Kidney (tissue), 14 donors: ENCODE data around the gene ZSWIM8. TPM values are rescaled to one million over a fixed set of nuclear protein-coding genes. Genes with fewer than 3 reads are reported as not detected.

ENCODE experiments used
- DNase-seq, 5 donors: peaks; one replicate each; pipeline ENCODE4 v3.0.0-alpha.2; 2013 to 2020
- FAIRE-seq: peaks from 2 replicates; lab custom pipeline; 2012; peaks lifted over from hg19 to GRCh38; lab: Jason Lieb, UNC
- H3K27ac ChIP-seq, 2 donors: one replicate each; pipeline ENCODE4 v1.7.0; 2013; ENCODE audit warnings: low read depth in 2 of 2, low read length in 2 of 2, inconsistent platforms in 1 of 2
- H3K27me3 ChIP-seq: one replicate; pipeline ENCODE4 v1.7.1; 2013; ENCODE audit warnings: low read length, inconsistent platforms; ENCODE audit not compliant: control insufficient read depth, insufficient read depth
- H3K36me3 ChIP-seq, 3 donors: one replicate each; pipeline versions ENCODE4 v1.7.0 to v1.7.1; 2013; ENCODE audit warnings: low read length in 3 of 3, control low read depth in 1 of 3, inconsistent platforms in 1 of 3; ENCODE audit not compliant: insufficient read depth in 3 of 3, control insufficient read depth in 2 of 3
- H3K4me1 ChIP-seq, 3 donors: one replicate each; pipeline versions ENCODE4 v1.7.0 to v1.7.1; 2013; ENCODE audit warnings: low read length in 3 of 3, inconsistent platforms in 1 of 3, low read depth in 1 of 3; ENCODE audit not compliant: control insufficient read depth in 2 of 3, insufficient read depth in 2 of 3
- H3K4me3 ChIP-seq, 3 donors: one replicate each; pipeline versions ENCODE4 v1.7.0 to v1.8.1; 2013; ENCODE audit warnings: low read length in 3 of 3, control low read depth in 1 of 3, inconsistent platforms in 1 of 3
- H3K9ac ChIP-seq, 3 donors: one replicate each; pipeline versions ENCODE4 v1.7.0 to v1.7.1; 2013; ENCODE audit warnings: low read length in 3 of 3, control low read depth in 1 of 3, inconsistent platforms in 1 of 3
- H3K9me3 ChIP-seq, 3 donors: one replicate each; pipeline versions ENCODE4 v1.7.0 to v1.7.1; 2013; ENCODE audit warnings: low read length in 3 of 3, control low read depth in 1 of 3, inconsistent platforms in 1 of 3; ENCODE audit not compliant: control insufficient read depth in 2 of 3, insufficient read depth in 1 of 3
- intact Hi-C: fragments of 100-400 bp; cut with DNase I; formaldehyde crosslinking; loops from one replicate; pipeline ENCODE4 v1.11.1; 2022
- polyA plus RNA-seq: library from polyadenylated mRNA; stranded (reverse); fragments of 350-450 nt; fragmentation: Illumina TruSeq; extraction: RNeasy Lipid Tissue Mini Kit (QIAGEN cat#74804); gene quantifications from one replicate; pipeline ENCODE4 v1.2.3, GENCODE V29; 2014; ENCODE audit warnings: low read depth, low replicate concordance; ENCODE audit not compliant: insufficient read depth
- total RNA-seq: library from RNA; stranded (reverse); fragmentation: NEBNext Ultra II Directional; extraction: Animal tissue kit (Norgen Biotek cat#: 25700); gene quantifications from one replicate; pipeline ENCODE4 v1.2.1, GENCODE V29; 2021
- TF ChIP-seq, protein P1 (sequence below): IDR thresholded peaks from 3 replicates; pipeline ENCODE4 v1.5.1; 2012; ENCODE audit warnings: mild to moderate bottlenecking, moderate library complexity, borderline replicate concordance; ENCODE audit not compliant: insufficient read depth; ENCODE audit errors: extremely low read depth
- donor health status: control.
- donor health status: control.
- donor health status: control.
- donor health status: control.
- donor health status: control.
- donor health status: DM: yes; HTN: yes; CAD: no.
- donor health status: Normal renal cell carcinoma (clear cell type).

Gene ZSWIM8
- total and polyA plus RNA-seq, 2 donors from 2014 or later, result 91.8 to 96.7 TPM

DNA sequence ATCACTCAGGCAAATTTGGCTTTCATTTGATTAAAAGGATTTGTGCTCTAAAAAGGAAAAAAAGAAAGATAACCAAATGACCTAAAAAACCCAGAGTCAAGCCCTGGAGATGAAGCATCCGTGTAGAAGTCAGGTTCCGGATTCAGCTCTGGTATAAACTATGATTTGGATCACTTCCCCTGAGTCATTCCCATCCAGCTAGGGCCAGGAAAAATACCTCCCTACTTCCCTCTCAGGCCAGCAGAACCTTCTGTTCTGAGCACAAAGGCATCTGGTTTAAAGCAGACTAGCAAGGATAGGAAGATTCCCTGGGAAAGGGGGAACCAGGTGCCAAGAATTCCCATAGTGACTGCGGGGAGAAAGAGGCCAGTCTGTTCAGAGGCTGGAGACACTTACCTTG lies 51.7 kb downstream of the ZSWIM8 start:
- intact Hi-C loops, result no loop called here

DNA sequence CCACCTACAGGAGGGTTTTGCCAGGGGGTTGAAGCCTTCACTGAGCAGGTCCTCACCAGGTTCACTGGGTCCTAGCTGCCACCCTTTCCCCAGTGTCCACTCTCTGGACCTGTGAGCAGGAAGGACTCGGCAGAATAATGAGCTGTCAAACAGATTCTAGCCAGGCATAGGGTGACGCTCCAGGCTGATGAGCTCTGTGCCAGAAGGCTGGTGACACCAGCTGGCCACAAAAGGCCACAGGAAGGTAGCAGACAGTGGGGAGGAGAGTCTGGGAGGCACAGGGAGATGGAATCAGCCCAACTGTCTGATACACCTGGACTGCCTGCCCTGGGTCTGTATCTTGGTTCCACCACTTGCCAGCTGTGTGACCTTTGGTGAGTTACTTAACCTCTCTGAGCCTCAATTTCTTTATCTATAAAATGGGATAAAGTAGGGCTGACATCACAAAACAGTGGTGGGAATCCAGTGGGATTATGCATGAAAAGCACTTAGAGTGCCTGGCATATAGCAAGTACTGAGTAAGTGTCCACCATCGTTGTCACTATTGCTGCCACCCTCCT lies 52.7 kb downstream of the ZSWIM8 start:
- TF ChIP-seq, protein P1, sequence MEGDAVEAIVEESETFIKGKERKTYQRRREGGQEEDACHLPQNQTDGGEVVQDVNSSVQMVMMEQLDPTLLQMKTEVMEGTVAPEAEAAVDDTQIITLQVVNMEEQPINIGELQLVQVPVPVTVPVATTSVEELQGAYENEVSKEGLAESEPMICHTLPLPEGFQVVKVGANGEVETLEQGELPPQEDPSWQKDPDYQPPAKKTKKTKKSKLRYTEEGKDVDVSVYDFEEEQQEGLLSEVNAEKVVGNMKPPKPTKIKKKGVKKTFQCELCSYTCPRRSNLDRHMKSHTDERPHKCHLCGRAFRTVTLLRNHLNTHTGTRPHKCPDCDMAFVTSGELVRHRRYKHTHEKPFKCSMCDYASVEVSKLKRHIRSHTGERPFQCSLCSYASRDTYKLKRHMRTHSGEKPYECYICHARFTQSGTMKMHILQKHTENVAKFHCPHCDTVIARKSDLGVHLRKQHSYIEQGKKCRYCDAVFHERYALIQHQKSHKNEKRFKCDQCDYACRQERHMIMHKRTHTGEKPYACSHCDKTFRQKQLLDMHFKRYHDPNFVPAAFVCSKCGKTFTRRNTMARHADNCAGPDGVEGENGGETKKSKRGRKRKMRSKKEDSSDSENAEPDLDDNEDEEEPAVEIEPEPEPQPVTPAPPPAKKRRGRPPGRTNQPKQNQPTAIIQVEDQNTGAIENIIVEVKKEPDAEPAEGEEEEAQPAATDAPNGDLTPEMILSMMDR, result no peak
- no peaks in the 10 kb centered on the region for H3K4me1 ChIP-seq
- no peak overlapping the region for H3K27ac ChIP-seq
- no peak overlapping the region for H3K4me3 ChIP-seq
- H3K27me3 ChIP-seq, result no peaks in the 10 kb centered on the region
- H3K9ac ChIP-seq, result no peak overlapping the region
- no peaks in the 10 kb centered on the region for H3K9me3 ChIP-seq
- intact Hi-C loops, result no loop called here
- DNase-seq, result no peak
- FAIRE-seq, result no peak
- peaks cover 0 to 38% (median 17%) of the 10 kb centered on the region in 3 donors for H3K36me3 ChIP-seq

More for the DNA sequence above, 51.7 kb downstream of the ZSWIM8 start:
- TF ChIP-seq, protein P1, result no peak
- H3K4me1 ChIP-seq, result no peaks in the 10 kb centered on the region
- no peaks in the 10 kb centered on the region for H3K27me3 ChIP-seq
- peaks cover 0 to 33% (median 11%) of the 10 kb centered on the region in 3 donors for H3K36me3 ChIP-seq
- no peak overlapping the region for H3K4me3 ChIP-seq
- DNase-seq (no peak), FAIRE-seq (no peak)
- no peak overlapping the region for H3K27ac ChIP-seq
- H3K9me3 ChIP-seq, result no peaks in the 10 kb centered on the region
- no peak overlapping the region for H3K9ac ChIP-seq

DNA sequence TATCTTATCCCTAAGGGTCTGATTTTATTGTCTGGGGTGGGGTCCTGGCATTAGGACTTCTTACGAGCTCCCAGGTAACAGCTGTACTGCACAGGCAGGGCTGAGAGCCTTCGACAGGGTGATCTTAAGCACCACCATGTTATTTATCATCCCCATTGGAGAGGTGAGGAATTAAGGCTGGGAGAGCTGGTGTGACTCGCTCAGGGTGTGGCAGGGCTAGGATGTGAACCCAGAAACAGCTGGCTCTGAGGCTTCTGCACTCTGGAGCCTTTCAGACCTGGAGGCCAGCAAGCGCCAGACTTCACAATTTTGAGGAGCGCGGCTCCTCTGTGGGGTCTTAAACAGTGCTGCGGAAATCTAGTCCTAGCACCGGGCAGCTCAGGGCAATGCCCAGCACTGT lies 53.4 kb downstream of the ZSWIM8 start:
- Histone ChIP-seq H3K27me3 (no peaks in the 10 kb centered on the region), H3K36me3 (peaks cover 0 to 45% (median 17%) of the 10 kb centered on the region in 3 donors), H3K4me3 (no peak overlapping the region), H3K9me3 (no peaks in the 10 kb centered on the region), H3K4me1 (no peaks in the 10 kb centered on the region), H3K9ac (no peak overlapping the region), H3K27ac (no peak overlapping the region)
- intact Hi-C loops, result no loop called here
- FAIRE-seq (no peak), DNase-seq (no peak)
- TF ChIP-seq, protein P1, result no peak
